Endothelial cell (in vitro differentiated cells): ENCODE results near the gene GREB1L. TPM values are rescaled to one million over a fixed set of nuclear protein-coding genes. Genes with fewer than 3 reads are reported as not detected.

ENCODE experiments used
- DNase-seq: peaks from one replicate; pipeline ENCODE4 v3.0.0; 2021; ENCODE audit warnings: low spot score
- H3K27ac Mint-ChIP-seq: one replicate; pipeline ENCODE4 v1.8.0; 2021; ENCODE audit warnings: mixed read lengths, inconsistent platforms; ENCODE audit not compliant: unreplicated experiment
- H3K27me3 Mint-ChIP-seq: one replicate; pipeline ENCODE4 v1.8.0; 2021; ENCODE audit warnings: mild to moderate bottlenecking, moderate library complexity, mixed read lengths, inconsistent platforms; ENCODE audit not compliant: unreplicated experiment
- H3K36me3 Mint-ChIP-seq: one replicate; pipeline ENCODE4 v1.8.0; 2021; ENCODE audit warnings: mild to moderate bottlenecking, low read depth, mixed read lengths, inconsistent platforms; ENCODE audit not compliant: unreplicated experiment
- H3K4me1 Mint-ChIP-seq: one replicate; pipeline ENCODE4 v1.8.0; 2021; ENCODE audit warnings: mild to moderate bottlenecking, mixed read lengths, inconsistent platforms; ENCODE audit not compliant: unreplicated experiment
- H3K4me3 Mint-ChIP-seq: one replicate; pipeline ENCODE4 v1.8.0; 2021; ENCODE audit warnings: mild to moderate bottlenecking, mixed read lengths, inconsistent platforms; ENCODE audit not compliant: unreplicated experiment
- H3K9me3 Mint-ChIP-seq: one replicate; pipeline ENCODE4 v1.8.0; 2021; ENCODE audit warnings: mixed read lengths, inconsistent platforms; ENCODE audit not compliant: unreplicated experiment
- CTCF ChIP-seq: fragments of 200-600 bp; sonication (generic); IDR thresholded peaks from one replicate; pipeline ENCODE4 v1.5.0; 2021; ENCODE audit warnings: antibody characterized with exemption; ENCODE audit not compliant: unreplicated experiment
- total RNA-seq: library from RNA; stranded (reverse); fragmentation: NEBNext Ultra II Directional; extraction: Animal tissue kit (Norgen Biotek cat#: 25700); gene quantifications from one replicate; pipeline ENCODE4 v1.2.1, GENCODE V29; 2021; ENCODE audit not compliant: unreplicated experiment

GREB1L gene
- total RNA-seq, 1 donor from 2014 or later: 105 TPM

DNA sequence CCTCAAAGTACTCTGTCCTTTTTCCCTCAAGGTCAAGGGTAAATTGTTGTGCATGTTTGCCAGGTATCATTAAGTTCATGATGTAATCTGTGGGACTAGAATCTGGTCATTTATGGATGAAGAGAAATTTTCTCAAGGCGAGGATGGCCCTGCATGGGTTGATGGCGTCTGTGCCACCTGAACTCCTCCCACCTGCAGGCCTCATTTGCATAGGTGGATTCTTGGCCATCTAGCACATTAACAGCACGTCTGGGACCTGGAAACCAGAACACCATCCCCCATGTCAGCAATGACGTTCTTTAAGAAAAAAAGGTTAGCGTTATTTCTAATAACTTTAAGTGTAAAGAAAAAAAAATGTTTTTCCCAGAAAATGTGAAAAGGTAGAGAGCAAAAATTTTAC lies 212.7 kb downstream of the GREB1L start:
- H3K4me1 Mint-ChIP-seq: peaks cover 21% of the 10 kb centered on the region
- H3K27ac Mint-ChIP-seq: no peak overlapping the region
- H3K27me3 Mint-ChIP-seq: no peaks in the 10 kb centered on the region
- TF ChIP-seq CTCF: no peak
- H3K36me3 Mint-ChIP-seq: peaks cover 32% of the 10 kb centered on the region
- no peak overlapping the region for H3K4me3 Mint-ChIP-seq
- H3K9me3 Mint-ChIP-seq: no peaks in the 10 kb centered on the region
- no peak for DNase-seq

DNA sequence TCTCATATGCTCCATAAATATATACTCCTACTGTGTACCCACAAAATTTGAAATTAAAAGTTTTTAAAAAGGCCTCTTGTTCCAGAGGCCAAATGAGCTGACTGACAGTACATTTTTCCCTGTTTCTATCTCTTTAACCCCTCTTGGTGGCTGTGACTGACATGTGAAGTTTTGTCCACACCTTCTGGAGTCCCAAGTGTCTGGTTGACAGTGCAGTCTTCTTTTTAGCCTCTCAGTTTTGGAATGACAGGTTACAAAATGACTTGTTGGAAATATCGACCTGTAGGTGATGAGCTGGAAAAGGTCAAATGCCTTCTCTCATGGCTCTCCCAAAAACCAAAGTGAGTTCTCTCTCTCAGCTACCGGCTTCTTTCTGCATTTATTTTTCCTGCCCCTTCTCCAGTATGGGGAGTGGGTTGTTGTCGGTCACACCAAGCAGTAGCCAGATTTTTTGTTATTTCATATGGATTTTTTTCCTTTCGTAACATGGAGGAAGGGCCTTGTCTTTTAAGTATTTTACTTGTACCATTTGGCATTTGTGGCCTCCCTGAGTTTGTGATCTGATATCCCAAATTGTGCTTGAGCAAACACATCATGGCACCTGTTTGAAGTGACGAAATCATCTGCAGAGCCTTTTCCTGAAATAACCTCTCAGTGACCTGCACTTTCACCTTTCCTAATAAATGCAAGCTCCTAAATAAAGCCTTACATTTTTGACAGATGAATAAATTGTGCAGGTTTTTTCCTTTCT lies 214.6 kb downstream of the GREB1L start:
- no peak overlapping the region for H3K27ac Mint-ChIP-seq
- peaks cover 12% of the 10 kb centered on the region for H3K4me1 Mint-ChIP-seq
- no peak for DNase-seq
- TF ChIP-seq CTCF: no peak
- H3K9me3 Mint-ChIP-seq: no peaks in the 10 kb centered on the region
- peaks cover 5% of the 10 kb centered on the region for H3K27me3 Mint-ChIP-seq
- H3K4me3 Mint-ChIP-seq: no peak overlapping the region
- H3K36me3 Mint-ChIP-seq: peaks cover 33% of the 10 kb centered on the region

DNA sequence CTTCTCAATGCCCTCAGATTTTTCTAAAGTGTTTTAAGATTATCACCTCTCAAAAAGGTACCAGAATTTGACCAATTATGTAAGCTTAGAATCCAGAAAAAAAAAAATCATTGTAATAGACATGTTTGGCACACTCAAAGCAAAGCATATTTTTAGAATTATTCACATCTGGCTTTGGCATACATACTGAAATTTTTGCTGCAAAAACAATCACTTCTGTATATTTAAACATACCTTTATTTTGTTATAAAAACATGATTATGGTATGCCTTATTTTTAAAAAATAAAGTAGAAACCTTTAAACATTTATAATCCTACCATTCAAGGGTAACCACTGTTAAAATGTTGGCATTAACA lies 215.1 kb downstream of the GREB1L start:
- no peak overlapping the region for H3K4me3 Mint-ChIP-seq
- no peak overlapping the region for H3K27ac Mint-ChIP-seq
- peaks cover 7% of the 10 kb centered on the region for H3K4me1 Mint-ChIP-seq
- peaks cover 5% of the 10 kb centered on the region for H3K27me3 Mint-ChIP-seq
- TF ChIP-seq CTCF: no peak
- no peaks in the 10 kb centered on the region for H3K9me3 Mint-ChIP-seq
- peaks cover 32% of the 10 kb centered on the region for H3K36me3 Mint-ChIP-seq
- DNase-seq: no peak

DNA sequence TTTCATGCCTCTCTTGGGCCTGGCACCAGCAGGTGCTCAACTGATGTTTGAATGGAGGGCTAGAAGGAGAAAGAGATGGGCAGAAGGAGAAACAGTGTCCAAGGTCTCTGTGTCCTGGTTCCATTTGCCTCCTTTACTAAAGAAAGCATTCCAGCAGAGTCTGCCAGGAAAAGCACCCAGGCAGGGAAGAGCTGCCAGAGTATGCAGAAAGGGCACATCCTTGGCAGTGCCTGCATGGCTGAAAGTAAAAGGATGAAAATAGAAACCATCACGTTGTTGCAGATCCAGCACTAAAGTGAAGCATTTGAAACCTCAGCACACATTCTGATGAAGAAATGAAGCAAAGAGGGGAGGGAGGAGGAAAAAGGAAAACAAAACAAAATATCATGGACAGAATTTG lies 216.3 kb downstream of the GREB1L start:
- no peak for DNase-seq
- no peak for TF ChIP-seq CTCF
- H3K9me3 Mint-ChIP-seq: no peaks in the 10 kb centered on the region
- peaks cover 5% of the 10 kb centered on the region for H3K27me3 Mint-ChIP-seq
- H3K36me3 Mint-ChIP-seq: peaks cover 31% of the 10 kb centered on the region
- H3K4me3 Mint-ChIP-seq: no peak overlapping the region
- peaks cover 3% of the 10 kb centered on the region for H3K4me1 Mint-ChIP-seq
- H3K27ac Mint-ChIP-seq: no peak overlapping the region

DNA sequence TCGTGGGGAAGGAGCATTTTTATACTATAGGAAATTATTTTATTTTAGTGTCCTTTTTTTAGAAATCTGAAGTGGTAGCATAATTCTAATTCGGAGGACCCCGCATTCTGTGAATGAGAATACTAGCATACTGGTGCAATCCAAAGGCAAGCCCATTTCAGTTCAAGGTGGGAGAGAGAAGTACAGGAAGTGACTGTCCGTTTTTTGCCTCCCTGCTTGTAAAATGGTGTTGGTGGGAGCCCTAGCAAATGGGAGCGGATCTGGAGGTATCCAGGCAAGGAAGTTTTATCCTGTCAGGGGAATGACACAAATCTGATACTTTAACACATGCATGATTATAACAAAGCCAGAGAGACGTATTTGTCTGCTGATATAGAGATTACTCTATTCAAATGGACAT lies 216.8 kb downstream of the GREB1L start:
- H3K4me3 Mint-ChIP-seq: no peak overlapping the region
- peaks cover 27% of the 10 kb centered on the region for H3K36me3 Mint-ChIP-seq
- TF ChIP-seq CTCF: no peak
- H3K27me3 Mint-ChIP-seq: peaks cover 5% of the 10 kb centered on the region
- no peak overlapping the region for H3K27ac Mint-ChIP-seq
- no peaks in the 10 kb centered on the region for H3K9me3 Mint-ChIP-seq
- peaks cover 3% of the 10 kb centered on the region for H3K4me1 Mint-ChIP-seq
- DNase-seq: no peak
